Hepatic stellate cell (primary cell): ENCODE measurements around the gene LYRM4.

Experiments used
- DNase-seq: peaks from one replicate; pipeline ENCODE4 v3.0.0; 2011; ENCODE audit warnings: low spot score

LYRM4 gene

GRCh38 chr6:5260661-5261544 is at the start of gene LYRM4, which contains the start of gene FARS2:
Gene LYRM4, minus strand, starts transcription at chr6:5260950. Its CDS starts 217 bp downstream, at chr6:5260733.
Gene FARS2, plus strand, starts transcription at chr6:5261513.
- peak; percentile 92 for DNase-seq

GRCh38 chr6:5308066-5308465 is 47.3 kb upstream of the LYRM4 start:
- no peak for DNase-seq

GRCh38 chr6:5307058-5307457 is 46.3 kb upstream of the LYRM4 start:
- DNase-seq: no peak

- DNase-seq: no peak
Observed at GRCh38 chr6:5305968-5306626, 45.3 kb upstream of the LYRM4 start.

- no peak for DNase-seq
Observed at GRCh38 chr6:5303682-5304081, 42.9 kb upstream of the LYRM4 start.

- DNase-seq: no peak
Observed at GRCh38 chr6:5302995-5303622, 42.4 kb upstream of the LYRM4 start.

GRCh38 chr6:5302220-5302946 is 41.6 kb upstream of the LYRM4 start:
- DNase-seq: no peak

- no peak for DNase-seq
Observed at GRCh38 chr6:5300206-5300764, 39.5 kb upstream of the LYRM4 start.

GRCh38 chr6:5295623-5296022 is 34.9 kb upstream of the LYRM4 start:
- no peak for DNase-seq

GRCh38 chr6:5294392-5295211 is 33.9 kb upstream of the LYRM4 start:
- DNase-seq: no peak

- no peak for DNase-seq
Observed at GRCh38 chr6:5293692-5294091, 32.9 kb upstream of the LYRM4 start.

GRCh38 chr6:5292154-5292553 is 31.4 kb upstream of the LYRM4 start:
- no peak for DNase-seq

- DNase-seq: no peak
Observed at GRCh38 chr6:5290500-5290899, 29.8 kb upstream of the LYRM4 start.

GRCh38 chr6:5290097-5290496 is 29.3 kb upstream of the LYRM4 start:
- DNase-seq: no peak

GRCh38 chr6:5287966-5288297 is 27.2 kb upstream of the LYRM4 start:
- no peak for DNase-seq

- peak; percentile 70 for DNase-seq
Observed at GRCh38 chr6:5287205-5287965, 26.6 kb upstream of the LYRM4 start.

GRCh38 chr6:5286780-5287179 is 26.0 kb upstream of the LYRM4 start:
- DNase-seq: no peak

GRCh38 chr6:5285526-5285925 is 24.8 kb upstream of the LYRM4 start:
- DNase-seq: no peak

GRCh38 chr6:5285081-5285480 is 24.3 kb upstream of the LYRM4 start:
- DNase-seq: no peak

- DNase-seq: no peak
Observed at GRCh38 chr6:5282191-5282623, 21.5 kb upstream of the LYRM4 start.
